Measurements from ENCODE around the gene OPCML. TPM values are rescaled to one million over a fixed set of nuclear protein-coding genes. Genes with fewer than 3 reads are reported as not detected.

Gene OPCML
- total RNA-seq, 1 donor from 2014 or later = not detected

DNA sequence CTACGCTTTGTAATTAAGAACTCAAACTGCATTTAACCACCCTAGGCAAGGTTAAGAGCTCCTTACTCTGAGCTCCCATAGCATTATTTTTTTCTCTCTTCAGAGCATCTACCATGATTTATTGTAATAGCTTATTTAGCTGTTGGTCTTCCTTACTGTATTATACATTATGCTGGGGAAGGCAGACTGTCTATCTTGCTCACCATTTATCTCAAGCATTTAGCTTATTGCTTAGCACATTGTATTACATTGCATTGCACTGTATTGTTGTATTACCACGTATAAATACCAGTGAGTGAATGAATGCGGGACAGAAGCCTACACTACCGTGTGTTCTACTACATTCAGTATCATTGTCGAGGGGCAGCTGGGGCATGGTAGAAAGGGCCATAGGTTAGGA, 324.3 kb downstream of the OPCML start:
- intact Hi-C loops (cut with micrococcal nuclease) = no loop called here
- Mint-ChIP-seq H3K4me3 (no peak overlapping the region), H3K36me3 (ENCODE audit: low read depth) (no peaks in the 10 kb centered on the region), H3K27ac (no peak overlapping the region), H3K9me3 (no peaks in the 10 kb centered on the region), H3K27me3 (no peaks in the 10 kb centered on the region), H3K4me1 (no peaks in the 10 kb centered on the region)
- POLR2A ChIA-PET = no interaction called here
- no peak for ATAC-seq (ENCODE audit: low read depth)
- CTCF ChIA-PET = no interaction called here
- TF ChIP-seq, protein P1, sequence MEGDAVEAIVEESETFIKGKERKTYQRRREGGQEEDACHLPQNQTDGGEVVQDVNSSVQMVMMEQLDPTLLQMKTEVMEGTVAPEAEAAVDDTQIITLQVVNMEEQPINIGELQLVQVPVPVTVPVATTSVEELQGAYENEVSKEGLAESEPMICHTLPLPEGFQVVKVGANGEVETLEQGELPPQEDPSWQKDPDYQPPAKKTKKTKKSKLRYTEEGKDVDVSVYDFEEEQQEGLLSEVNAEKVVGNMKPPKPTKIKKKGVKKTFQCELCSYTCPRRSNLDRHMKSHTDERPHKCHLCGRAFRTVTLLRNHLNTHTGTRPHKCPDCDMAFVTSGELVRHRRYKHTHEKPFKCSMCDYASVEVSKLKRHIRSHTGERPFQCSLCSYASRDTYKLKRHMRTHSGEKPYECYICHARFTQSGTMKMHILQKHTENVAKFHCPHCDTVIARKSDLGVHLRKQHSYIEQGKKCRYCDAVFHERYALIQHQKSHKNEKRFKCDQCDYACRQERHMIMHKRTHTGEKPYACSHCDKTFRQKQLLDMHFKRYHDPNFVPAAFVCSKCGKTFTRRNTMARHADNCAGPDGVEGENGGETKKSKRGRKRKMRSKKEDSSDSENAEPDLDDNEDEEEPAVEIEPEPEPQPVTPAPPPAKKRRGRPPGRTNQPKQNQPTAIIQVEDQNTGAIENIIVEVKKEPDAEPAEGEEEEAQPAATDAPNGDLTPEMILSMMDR (IDR thresholded peaks at IDR 0.05) = no peak
- DNase-seq = no peak

DNA sequence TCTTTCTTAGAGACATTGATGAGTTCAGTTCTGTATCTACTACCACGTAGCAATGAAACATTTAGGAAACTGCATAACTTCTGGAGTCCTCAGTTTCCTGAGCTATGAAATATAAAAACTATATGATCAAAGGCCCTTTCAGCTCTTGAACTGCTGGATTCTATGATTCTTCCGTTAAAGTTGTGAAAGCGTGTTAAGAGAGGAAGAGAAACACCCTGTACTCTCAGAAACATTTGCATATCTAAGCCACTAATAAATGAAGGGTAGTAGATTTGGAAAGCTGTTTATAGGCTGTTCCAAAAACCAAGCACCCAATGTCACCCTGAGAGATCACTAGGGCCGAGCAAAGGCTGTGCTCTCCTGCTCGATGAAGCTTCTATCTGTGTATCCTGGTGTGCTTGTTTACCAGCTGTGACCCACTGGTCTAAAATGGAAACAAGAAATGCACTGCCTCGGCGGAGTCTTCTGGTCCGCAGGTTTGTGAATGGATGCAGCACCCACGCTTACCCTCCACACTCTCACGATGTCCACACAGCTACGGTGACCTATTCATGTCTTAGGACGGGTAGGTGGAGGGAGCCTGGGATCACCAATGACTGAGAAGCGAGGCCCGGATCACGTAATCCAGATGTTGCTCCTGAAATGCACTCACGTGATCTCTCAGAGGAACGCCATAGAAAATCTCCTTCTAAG, 325.8 kb downstream of the OPCML start:
- Mint-ChIP-seq H3K27ac (no peak overlapping the region), H3K27me3 (no peaks in the 10 kb centered on the region), H3K36me3 (ENCODE audit: low read depth) (no peaks in the 10 kb centered on the region), H3K4me1 (no peaks in the 10 kb centered on the region), H3K9me3 (no peaks in the 10 kb centered on the region), H3K4me3 (no peak overlapping the region)
- intact Hi-C loops (cut with micrococcal nuclease) = no loop called here
- ATAC-seq (ENCODE audit: low read depth) (no peak), DNase-seq (no peak)
- ChIA-PET POLR2A (no interaction called here), CTCF (no interaction called here)
- TF ChIP-seq, protein P1 (IDR thresholded peaks at IDR 0.05) = no peak

DNA sequence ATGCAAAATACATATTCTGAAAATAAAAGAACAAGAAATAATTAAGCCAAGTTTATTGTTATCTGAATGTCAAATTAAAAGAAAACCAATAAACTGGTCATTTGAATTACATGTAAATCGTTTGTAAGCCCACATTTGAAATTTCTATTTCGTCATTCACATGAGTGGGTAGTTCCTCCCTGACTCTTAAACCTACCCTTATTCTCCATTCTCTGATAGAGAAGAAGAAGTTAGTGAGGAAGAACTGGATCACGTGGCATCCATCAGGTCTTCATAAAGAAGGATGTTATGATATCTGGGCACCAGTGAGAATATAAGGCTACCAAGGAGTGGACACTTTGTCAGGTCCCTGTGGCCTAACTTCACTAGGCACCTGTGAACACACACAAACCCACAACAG, 328.1 kb downstream of the OPCML start:
- no peaks in the 10 kb centered on the region for H3K9me3 Mint-ChIP-seq
- TF ChIP-seq, protein P1 (IDR thresholded peaks at IDR 0.05) = no peak
- H3K27me3 Mint-ChIP-seq = no peaks in the 10 kb centered on the region
- H3K4me1 Mint-ChIP-seq = no peaks in the 10 kb centered on the region
- no peak overlapping the region for H3K4me3 Mint-ChIP-seq
- POLR2A ChIA-PET = no interaction called here
- ATAC-seq (ENCODE audit: low read depth) = no peak
- intact Hi-C loops (cut with micrococcal nuclease) = no loop called here
- no peak overlapping the region for H3K27ac Mint-ChIP-seq
- CTCF ChIA-PET = no interaction called here
- DNase-seq = no peak
- H3K36me3 Mint-ChIP-seq (ENCODE audit: low read depth) = no peaks in the 10 kb centered on the region

DNA sequence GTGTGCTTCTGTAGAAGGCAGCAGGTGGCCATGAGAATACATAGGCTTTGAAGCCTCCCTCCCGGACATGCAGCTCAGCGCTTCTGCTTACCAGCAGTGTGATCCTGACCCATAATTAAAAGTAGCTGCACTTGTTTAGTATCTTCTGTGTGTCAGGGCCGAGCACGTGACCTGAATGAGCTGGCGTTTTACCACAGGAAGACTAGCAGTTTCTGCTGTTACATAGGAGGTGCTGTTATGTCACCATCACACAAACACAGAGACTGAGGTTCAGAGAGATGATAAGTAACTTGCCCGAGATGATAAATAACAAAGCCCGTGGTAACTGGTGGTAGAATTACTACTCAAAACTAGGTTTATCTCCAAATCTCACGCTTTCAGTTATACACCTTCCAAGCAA, 329.5 kb downstream of the OPCML start:
- ATAC-seq (ENCODE audit: low read depth) (no peak), DNase-seq (no peak)
- ChIA-PET CTCF (no interaction called here), POLR2A (no interaction called here)
- H3K36me3 Mint-ChIP-seq (ENCODE audit: low read depth) = no peaks in the 10 kb centered on the region
- intact Hi-C loops (cut with micrococcal nuclease) = no loop called here
- TF ChIP-seq, protein P1 (IDR thresholded peaks at IDR 0.05) = no peak
- no peak overlapping the region for H3K27ac Mint-ChIP-seq
- H3K27me3 Mint-ChIP-seq = no peaks in the 10 kb centered on the region
- H3K9me3 Mint-ChIP-seq = no peaks in the 10 kb centered on the region
- H3K4me3 Mint-ChIP-seq = no peak overlapping the region
- no peaks in the 10 kb centered on the region for H3K4me1 Mint-ChIP-seq

DNA sequence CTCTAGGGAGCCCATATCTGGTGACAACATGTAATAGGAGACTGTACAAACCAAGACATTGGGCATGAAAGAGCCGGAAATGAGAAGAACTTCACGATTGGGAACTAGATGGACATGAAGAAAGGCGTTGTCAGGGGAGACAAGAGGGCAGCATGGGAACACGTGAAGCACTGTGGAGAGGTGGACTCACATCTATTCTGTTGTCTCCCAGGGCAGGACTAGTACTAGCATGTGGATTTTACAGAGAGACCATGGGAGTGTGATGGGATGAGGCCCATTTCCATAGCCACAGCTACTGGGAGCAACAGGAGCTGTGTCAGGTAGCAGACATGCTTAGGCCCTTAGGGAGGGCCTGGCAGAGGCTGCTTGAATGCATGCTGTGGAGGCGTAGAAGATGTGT, 333.9 kb downstream of the OPCML start:
- H3K27ac Mint-ChIP-seq = no peak overlapping the region
- no peaks in the 10 kb centered on the region for H3K36me3 Mint-ChIP-seq (ENCODE audit: low read depth)
- intact Hi-C loops (cut with micrococcal nuclease) = no loop called here
- H3K4me1 Mint-ChIP-seq = no peaks in the 10 kb centered on the region
- no peak for DNase-seq
- no peak overlapping the region for H3K4me3 Mint-ChIP-seq
- ChIA-PET CTCF (no interaction called here), POLR2A (no interaction called here)
- no peaks in the 10 kb centered on the region for H3K9me3 Mint-ChIP-seq
- ATAC-seq (ENCODE audit: low read depth) = no peak
- TF ChIP-seq, protein P1 (IDR thresholded peaks at IDR 0.05) = no peak
- H3K27me3 Mint-ChIP-seq = no peaks in the 10 kb centered on the region

All from activated B cell treated with CpG ODN at 0.5 μM for 24 hours (primary cell).